Measurements from ENCODE around the gene TGM5.
"Not testable (repeated sequence)": the region's sequence is repeated elsewhere in the genome, so short reads cannot be mapped to it uniquely, and the experiment has no call there.

Gene TGM5, protein sequence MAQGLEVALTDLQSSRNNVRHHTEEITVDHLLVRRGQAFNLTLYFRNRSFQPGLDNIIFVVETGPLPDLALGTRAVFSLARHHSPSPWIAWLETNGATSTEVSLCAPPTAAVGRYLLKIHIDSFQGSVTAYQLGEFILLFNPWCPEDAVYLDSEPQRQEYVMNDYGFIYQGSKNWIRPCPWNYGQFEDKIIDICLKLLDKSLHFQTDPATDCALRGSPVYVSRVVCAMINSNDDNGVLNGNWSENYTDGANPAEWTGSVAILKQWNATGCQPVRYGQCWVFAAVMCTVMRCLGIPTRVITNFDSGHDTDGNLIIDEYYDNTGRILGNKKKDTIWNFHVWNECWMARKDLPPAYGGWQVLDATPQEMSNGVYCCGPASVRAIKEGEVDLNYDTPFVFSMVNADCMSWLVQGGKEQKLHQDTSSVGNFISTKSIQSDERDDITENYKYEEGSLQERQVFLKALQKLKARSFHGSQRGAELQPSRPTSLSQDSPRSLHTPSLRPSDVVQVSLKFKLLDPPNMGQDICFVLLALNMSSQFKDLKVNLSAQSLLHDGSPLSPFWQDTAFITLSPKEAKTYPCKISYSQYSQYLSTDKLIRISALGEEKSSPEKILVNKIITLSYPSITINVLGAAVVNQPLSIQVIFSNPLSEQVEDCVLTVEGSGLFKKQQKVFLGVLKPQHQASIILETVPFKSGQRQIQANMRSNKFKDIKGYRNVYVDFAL

DNA sequence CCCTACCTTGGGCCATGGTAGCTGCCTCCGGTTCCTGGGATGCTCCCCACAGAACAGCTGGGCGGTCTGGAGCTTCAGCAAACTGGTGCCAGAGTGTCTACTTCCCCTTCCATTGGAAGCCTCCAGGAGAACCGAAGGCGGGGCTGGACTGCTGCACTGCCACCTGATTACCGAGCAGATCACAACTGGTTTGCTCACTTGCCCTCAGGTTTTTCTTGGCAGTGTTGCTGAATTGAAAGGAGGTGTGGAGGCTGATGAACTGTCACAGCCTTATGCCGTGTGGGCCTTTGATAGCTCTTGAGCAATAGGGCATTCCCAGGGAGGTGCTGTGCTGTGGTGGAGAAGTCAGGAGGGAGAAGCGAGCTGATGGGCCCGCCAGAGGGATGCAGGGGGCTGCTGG, at the start of gene TGM5:
TSS of gene TGM5 (minus strand) at position 95 of the 400 bp plus-strand sequence. CDS start at position 16, 79 bp downstream.
- no peak for DNase-seq

DNA sequence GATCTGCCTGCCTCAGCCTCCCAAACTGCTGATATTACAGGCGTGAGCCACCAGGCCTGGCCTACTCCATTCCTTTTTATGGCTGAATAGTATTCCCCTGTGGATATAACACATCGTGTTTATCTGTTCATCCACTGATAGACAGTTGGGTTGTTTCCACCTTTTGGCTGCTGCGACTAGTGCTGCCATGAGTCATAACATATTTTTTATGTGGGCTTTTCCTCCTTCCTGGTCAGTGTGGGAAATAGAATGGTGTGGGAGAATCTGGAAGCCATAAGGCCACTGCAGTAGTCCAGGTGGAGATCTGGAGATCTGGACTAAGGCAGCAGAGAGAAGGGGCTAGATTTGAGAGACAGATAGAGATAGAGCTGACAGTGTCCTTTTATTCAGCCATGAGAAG, 47.4 kb upstream of the TGM5 start:
- DNase-seq = no peak

DNA sequence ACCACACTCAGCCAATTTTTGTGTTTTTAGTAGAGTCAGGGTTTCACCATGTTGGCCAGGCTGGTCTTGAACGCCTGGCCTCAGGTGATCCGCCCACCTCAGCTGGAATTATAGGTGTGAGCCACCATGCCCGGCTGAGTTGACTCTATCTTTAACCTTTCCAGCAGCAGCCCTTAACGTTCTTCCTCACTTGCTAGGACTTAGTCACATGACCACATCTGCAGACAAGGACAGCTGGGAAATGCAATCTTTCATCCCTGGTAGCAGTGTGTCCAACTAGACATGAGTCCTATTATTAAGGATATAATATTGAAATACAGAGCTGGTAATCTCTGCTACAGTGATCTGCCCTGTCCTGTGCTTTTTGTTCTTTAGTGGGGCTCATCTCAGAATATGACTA, 45.6 kb upstream of the TGM5 start:
- DNase-seq = no peak

DNA sequence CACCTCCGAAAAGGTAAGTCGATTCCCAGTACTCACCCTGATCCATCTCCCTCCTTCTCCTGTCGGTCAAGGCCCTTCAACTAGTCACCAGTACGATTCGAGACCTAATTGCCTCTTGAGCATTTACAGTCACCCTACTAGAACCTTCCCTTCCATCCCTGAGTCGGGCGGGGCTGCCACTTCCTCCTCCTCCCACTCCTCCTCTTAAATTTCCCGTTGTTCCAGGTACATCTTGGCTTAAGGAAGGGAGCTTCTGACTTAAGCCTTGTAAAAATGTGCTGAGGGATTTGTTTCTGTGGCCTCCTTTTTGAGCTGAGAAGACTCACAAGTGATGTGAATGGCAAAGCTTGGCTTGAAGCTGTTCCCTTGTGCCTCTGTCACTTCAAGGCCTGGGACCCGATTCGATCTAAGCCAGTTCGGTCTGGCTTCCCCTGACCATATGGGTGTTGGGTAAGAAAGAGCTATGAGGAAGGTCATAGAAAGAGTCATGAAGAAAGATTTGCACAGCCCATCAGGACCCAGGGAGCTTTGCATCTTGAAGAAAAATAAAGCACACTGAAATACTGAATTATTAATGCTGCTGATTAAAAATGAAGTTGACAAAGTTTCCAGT, 35.6 kb upstream of the TGM5 start, which contains the start of gene TGM7:
TSS of gene TGM7 (minus strand) at position 51 of the 613 bp plus-strand sequence.
- no peak for DNase-seq

DNA sequence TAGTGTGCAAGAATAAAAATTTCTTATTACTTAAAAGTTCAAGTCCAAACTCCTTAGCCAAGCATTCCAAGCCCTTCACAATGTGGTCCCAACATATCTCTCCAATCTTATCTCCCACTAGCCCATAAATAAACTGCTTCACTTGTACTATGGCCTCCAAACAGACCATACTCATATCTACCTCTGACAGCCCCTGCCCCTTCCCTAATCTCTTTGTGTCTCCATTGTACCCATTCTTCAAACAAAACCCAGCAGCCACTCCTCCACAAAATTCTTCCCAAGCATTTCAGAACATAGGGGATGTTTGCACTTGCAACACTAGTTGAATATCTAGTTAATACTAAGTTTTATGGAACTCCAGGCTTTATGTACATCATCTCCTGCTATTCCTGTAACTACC, 33.2 kb upstream of the TGM5 start:
- DNase-seq = no peak

DNA sequence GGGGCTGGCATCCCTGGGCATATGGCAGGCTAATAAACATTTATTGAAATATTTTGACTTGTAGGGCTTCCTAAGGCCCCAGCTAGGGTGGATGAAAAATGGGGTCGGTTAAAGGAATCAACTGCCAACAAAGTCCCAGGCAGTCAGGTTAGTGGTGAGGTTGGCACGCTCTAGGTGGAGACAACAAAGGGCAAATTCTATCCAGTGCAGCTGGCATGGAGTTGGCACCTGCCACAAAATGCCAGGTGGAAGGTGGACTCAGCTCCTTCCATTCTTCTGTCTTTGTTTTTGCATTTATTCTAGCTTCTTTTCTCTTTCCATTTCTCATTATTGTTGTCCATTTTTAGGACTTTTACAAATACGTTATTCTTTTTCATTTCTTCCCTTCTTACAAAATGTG, 32.7 kb upstream of the TGM5 start:
- no peak for DNase-seq

DNA sequence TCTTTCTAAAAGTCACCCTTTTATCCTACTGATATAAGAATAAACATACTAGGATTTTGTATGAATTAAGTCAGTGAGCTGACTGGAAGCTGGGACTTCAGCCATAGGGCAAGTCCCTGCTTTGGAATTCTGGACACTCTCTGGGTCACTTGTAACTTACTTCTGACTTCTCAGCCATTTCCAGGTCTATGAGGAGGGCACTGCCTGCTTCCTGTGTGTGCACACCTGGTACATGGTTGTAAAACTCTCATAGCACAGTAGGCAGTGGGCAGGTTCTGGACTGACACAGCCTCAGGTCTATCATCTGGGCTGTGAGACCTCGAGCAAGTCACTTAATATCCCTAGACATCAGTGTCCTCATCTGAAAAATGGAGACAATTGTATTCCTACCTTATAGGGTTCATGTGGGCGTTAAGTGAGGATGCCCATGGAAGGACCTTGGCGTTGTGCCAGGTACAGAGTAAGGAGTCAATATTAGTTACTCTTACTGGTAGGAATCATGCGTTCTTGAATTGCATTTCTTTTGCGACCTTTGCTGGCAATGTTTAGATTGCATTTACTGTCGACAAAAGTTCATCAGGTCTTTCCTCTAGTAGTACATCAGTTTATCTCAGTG, 27.5 kb upstream of the TGM5 start:
- no peak for DNase-seq

DNA sequence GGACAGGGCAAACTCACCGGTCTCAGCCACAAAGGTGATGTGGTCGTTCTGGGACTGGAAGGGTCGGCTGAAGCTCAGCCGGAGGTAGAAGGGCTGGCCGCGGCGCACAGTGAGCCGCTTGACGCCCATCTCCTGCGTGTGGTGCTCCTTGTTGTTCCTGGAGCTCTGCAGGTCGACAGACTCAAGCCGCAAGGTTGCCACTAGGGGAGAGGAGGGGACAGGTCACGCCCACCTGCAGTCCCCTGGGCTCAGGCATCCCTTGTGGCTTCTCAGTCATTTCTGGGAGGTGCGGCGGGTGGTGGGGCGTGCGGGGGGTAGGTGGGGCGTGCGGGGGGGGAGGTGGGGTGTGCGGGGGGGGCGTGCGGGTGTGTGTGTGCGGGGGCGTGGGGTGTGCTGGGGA, 26.7 kb upstream of the TGM5 start:
- no peak for DNase-seq

DNA sequence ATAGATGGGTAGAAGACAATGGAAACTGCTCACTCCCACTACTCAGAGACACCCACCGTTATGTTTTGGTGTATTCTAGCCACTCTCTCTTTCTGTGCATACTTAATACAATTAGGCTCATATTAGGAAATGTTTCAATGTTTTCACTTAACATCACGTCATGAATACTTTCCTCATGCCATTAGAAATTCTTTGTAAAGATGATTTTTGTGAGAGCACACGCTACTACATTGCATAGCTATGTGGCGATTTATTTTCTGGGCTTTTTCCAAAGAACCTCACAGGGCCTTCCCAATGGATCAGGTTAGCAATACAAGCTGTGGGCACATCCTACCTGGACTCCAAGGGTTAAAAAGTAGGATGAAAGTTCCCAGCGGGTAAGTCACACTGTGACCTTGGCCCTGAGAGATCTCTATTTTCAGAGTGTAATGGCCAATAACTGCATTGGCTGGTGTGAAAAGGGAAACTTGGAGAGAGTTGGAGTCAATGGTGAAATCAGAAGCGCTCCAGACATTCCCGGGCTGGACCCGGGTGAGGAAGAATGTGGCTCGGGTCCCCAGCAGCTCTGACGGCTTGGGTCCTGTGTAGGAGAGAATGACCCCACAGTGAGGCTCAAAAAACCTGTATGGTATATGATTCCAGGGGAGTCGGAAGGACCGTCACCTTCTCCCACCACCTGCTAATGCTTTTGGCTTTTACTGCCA, 25.8 kb upstream of the TGM5 start:
- no peak for DNase-seq

DNA sequence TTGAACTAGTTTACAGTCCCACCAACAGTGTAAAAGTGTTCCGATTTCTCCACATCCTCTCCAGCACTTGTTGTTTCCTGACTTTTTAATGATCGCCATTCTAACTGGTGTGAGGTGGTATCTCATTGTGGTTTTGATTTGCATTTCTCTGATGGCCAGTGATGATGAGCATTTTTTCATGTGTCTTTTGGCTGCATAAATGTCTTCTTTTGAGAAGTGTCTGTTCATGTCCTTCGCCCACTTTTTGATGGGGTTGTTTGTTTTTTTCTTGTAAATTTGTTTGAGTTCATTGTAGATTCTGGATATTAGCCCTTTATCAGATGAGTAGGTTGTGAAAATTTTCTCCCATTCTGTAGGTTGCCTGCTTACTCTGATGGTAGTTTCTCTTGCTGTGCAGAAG, 22.9 kb upstream of the TGM5 start:
- DNase-seq = not testable (repeated sequence)

DNA sequence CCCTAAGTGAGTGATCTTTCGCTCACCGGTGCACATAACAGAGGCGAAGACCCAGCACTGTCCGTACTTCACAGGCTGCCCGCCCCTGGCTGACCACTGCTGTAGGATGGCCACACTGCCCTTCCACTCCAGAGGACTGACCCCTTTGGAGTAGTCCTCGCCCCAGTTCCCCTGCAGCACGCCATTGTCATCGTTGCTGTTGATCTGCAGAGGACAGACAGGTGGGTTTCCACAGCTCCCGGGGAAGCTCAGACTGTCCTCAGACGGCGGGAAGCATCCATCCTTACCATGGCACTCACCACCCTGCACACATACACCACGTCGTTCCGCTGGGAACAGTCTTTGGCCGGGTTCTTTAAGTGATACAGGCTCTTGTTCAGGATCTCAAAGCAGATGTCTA, 20.5 kb upstream of the TGM5 start:
- DNase-seq = no peak

DNA sequence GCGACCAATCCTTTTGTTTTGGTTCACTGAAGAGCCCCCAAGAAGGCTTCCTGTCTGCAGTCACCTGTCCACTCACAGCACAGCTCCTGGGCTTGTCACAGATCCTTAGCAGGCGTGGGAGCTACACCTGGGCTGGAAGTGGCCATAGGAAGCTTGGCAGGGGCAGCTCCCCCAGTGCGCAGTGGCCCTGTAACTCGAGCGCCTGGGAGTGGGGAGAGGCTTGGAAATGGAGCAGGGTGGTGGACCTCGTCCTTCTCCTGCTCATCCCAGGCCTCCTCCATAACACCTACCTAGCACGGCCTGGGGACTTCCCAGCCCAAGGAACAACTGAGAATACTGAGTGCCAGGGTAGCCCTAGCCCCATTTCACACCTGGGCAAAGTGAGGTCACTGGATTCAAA, 19.3 kb upstream of the TGM5 start:
- no peak for DNase-seq

DNA sequence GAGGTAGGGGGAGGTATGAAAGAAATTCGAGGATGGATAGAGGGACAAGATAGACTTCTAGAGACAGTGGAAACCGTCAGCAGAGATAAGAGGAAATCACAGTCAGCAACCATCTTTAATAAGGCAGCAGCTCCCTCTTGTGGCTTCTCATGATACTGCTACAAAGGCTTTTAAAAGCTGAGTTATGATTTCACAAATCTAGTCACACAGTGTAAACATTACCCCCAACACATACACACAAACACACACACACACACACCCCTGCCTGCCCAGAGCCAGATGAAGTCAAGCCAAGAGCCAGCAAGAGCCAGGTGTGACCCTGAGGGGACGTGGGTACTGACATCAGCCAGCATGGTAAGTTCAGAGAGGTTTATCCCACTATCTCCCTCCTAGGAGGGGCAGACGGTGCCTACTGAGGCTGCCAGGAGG, 18.9 kb upstream of the TGM5 start:
- DNase-seq = peak; percentile 5

DNA sequence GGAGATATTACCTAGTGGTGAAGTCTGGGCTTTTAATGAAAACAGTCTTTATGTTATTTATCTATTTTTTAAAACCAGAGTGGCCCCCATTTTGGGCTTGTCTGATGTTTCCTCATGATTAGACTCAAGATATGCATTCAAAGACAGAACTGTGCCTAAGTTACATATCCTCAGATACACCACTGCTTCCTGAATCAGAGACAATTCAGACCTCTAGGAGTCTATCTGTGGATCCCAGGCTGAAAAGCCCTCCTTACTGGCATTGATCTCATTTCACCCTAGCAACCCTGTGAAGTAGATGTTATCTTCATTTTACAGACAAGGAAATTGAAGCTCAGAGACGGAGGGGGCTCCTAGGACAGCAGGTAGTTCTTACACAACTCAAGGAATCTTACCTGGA, 16.8 kb upstream of the TGM5 start:
- DNase-seq = no peak

DNA sequence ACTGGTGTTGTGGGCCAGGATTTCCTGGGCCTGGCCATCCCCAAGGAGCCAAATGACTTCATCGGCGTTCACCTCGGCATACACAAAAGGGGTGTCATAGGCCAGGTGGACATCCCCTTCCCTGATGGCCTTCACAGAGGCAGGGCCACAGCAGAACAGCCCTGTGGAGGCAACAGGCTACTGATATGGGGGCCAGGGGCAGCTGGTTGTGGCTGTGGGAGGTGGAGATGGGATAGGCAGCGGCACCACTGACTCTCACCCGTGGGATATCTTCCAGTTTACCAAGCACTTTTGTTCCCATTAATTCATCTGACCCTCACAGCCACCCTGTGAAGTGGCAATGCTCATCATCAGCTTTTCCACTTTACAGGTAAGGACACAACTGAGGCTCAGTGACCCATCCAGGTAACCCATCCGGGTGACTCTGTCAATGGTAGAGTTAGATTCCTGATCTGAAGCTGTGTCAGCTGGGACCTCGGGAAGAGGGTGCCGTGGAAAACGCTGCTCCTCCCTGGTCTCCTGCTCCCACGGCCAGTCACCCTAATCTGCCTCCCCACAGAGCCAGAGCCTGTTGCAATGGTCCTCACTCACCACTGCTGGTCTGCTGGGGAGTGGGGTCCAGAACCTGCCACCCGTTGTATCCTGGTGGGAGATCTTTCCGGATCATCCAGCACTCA, 15.3 kb upstream of the TGM5 start:
- no peak for DNase-seq

DNA sequence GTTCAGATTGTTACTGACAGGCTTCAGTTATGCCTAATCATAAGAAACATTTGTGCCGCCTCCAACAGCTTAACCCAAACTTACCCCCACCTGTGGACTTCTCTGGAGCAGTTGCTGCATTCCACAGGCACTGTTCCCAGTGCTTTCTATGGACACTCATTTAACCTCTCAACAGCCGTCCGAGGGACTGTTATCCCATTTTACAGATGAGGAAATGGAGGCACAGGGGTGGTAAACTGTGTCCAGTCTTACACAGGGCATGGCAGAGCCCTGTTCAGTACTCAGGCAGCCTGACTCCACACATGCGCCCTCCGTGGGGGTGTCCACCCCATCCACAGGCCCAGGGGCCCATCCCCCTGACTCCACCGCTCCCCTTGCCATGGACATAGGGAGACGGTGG, 14.3 kb upstream of the TGM5 start:
- DNase-seq = no peak

DNA sequence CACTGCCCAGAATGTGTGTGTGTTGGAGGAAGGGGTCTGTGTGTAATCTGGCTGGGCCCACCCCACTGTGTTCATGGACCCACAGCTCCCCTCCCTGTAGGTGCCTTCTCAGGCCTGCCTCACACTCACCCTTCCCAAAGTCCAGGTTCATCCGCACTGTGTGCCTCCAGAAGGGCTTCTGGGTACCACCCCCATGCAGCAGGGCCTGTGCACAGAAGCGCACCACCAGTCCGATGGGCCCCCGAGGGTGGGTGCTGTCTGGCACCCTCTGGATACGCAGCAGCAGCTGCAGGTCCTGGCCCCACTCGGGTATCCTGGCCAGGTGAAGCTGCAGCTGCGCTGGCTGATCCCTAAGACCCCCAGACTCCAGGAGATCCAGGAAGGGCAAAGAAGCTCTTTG, 12.8 kb upstream of the TGM5 start:
- DNase-seq = no peak

DNA sequence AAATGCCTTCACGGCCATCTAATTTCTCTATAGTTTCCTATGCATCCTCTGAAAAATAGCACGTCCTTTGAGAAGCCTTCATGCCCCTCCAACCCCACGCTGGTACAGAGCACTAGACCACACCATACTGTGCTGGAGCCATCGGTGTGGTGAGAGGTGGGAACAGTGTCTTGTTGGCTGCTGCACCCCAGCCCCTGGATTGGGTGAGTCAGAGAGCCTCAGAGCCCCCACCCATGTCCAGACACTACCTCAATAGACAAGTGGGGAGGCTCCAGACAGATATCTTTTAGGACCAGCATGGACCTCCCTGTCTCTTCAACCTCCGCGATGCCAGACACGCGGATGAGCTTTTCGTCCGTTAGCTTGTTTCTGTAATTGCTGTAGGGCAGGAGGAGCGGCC, 12.1 kb upstream of the TGM5 start:
- DNase-seq = no peak

DNA sequence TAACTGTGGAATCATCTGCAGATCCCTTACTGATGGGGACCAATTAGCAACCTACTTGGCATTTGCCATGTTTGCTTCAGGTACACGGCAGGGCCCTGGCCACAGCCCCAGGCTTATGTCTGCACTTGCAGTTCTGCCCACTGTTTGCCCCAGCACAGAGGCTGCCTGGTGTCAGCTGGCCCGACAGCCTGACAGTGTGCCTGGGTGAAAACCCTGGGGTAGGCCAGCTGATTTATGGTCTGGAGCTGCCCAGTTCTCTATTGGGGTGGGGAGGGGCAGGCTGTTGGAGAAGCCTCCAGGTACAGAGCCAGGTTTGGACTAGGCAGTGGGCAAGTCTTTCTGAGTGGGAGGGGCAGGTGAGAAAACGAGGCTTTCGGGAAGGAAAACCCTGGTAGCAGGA, 11.2 kb upstream of the TGM5 start:
- DNase-seq = no peak

DNA sequence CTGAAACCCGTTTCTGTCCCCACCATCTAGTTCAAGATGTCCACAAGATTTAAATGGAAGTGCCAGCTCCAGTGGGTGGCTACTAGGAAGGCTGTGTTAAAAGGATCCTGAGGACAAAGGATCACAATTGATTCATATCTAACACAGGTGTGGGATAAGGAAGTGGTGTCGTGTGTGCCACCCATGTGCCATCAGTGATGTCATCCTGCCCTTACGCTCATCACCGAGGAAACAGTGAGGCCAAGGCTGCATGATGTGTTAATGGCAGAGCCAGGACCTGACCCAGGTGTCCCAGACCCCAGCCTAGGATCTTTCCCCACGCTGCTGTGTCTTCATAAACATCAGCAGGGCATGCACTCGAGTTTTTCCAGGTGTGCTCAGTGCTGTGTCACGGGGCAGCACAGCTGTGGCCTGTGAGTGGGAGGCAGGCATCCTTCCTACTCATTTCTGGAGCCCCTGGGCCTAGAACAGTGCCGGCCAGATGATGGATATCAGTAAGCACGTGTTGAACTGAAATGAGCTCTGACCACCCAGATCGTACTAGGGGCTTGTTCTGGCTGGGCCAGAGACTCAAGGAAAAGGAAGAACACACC, 10.6 kb upstream of the TGM5 start:
- DNase-seq = no peak

DNA sequence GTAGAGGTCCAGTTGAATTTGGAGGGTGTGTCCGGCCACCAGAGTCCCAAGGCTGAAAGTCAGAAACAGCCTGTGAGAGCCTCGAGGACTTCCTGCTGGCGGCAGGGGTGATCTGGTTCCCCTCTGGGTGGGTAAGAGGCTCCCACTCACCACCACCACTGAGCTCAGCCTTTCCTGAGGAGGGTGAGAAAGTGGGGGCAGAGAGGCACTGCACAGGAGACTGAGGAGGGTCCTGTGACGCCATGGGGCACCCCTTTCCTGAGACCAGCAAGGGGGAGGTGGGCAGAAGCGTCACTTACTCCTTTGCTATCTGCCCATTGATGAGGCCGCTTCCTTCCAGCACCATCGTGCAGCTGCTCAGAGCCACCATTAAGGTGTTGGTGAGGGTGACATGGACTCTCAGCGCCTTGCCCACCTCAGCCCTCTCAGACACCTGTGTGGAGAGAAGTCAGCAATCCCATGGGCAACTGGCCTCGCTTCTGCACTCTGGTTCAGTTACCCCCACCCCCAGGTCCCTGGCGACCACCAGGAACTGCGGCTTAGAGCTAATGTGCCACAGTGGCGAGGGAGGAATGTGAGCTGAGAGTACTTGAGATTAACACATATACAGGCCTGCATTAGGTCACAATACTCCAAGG, 10.0 kb upstream of the TGM5 start:
- no peak for DNase-seq

Data from NCI-H524 treated with DMSO at 0.1 percent for 48 hours (cell line).